H1 (cell line): ENCODE results near the gene FOXL3. TPM values are rescaled to one million over a fixed set of nuclear protein-coding genes. Genes with fewer than 3 reads are reported as not detected.

ENCODE experiments used
- BCL11A ChIP-seq, 2 experiments: IDR thresholded peaks; one replicate each; pipeline ENCODE4 v1.6.1; 2011; ENCODE audit warnings: low read depth in 2 of 2, low read length in 2 of 2, mild to moderate bottlenecking in 2 of 2
- CEBPB ChIP-seq: IDR thresholded peaks from 2 replicates; pipeline ENCODE4 v1.6.1; 2012; ENCODE audit warnings: low read depth, low read length
- NANOG ChIP-seq: IDR thresholded peaks from 2 replicates; pipeline ENCODE4 v1.6.1; 2011; ENCODE audit warnings: low read length, low read depth, mild to moderate bottlenecking, inconsistent platforms; ENCODE audit not compliant: insufficient read depth, poor library complexity, severe bottlenecking
- SAP30 ChIP-seq: fragments of 300-600 bp; sonication (generic); IDR thresholded peaks from 2 replicates; pipeline ENCODE4 v1.7.1; 2012; ENCODE audit warnings: low read length, moderate library complexity, mild to moderate bottlenecking, inconsistent platforms; ENCODE audit not compliant: insufficient read depth, insufficient replicate concordance
- polyA plus RNA-seq, 7 experiments: library from polyadenylated mRNA; depleted of rRNA in 3 of 7; stranded (reverse) in 5 of 7; unstranded in 2 of 7; fragments of >200 nt in 5 of 7; fragments of 200-250 nt in 2 of 7; gene quantifications; 1 replicate in 5 of 7; 2 replicates in 1 of 7; 4 replicates in 1 of 7; pipeline versions ENCODE4 v1.2.1 to v1.2.3, GENCODE V29; 2011 to 2013; ENCODE audit warnings: missing spikeins in 2 of 7, mixed read lengths in 2 of 7
- total RNA-seq: library from RNA; stranded (reverse); fragmentation: NEBNext Ultra II Directional; extraction: Animal tissue kit (Norgen Biotek cat#: 25700); gene quantifications from 2 replicates; pipeline ENCODE4 v1.2.1, GENCODE V29; 2021

Gene FOXL3
- total and polyA plus RNA-seq, 2 of the 8 experiments (the other 6 are each of a cell fraction or from before 2014, with no cell fraction given) = not detected

GRCh38 chr7:277228-277627 lies 12.7 kb upstream of the FOXL3 start (continued):
- TF ChIP-seq NANOG (no peak), BCL11A (IDR thresholded peaks at IDR 0.05; ENCODE audit: low read depth in 2 of 2, low read length in 2 of 2) (no peak), SAP30 (no peak), CEBPB (no peak)
